ENCODE data around the gene MAL. TPM values are rescaled to one million over a fixed set of nuclear protein-coding genes. Genes with fewer than 3 reads are reported as not detected.

The MAL gene
- total RNA-seq, 1 donor from 2014 or later: 21.2 TPM

DNA sequence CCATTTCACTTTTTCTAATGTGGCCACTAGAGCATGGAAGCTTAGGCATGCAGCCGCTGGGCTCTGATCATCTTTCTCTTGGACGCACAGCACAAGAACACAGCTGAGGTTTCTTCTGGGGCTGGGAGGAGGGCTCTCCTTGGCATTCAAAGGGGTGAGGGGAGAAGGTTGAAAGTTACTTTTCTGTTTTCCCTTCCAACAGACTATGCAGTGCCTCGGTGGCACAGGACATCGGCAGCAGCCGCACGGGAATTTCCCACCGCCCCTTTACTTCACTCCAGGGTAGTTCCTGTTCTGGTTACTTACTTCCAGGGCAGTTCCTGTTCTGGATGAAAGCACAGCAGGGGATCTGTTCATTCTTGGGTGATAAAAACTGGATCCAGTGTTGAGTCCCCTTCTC is 18.9 kb upstream of the MAL start:
- DNase-seq (no peak), ATAC-seq (no peak)
- Histone ChIP-seq H3K36me3 (no peaks in the 10 kb centered on the region), H3K4me3 (no peak overlapping the region), H3K27me3 (no peaks in the 10 kb centered on the region), H3K4me1 (no peaks in the 10 kb centered on the region), H3K9me3 (no peaks in the 10 kb centered on the region), H3K27ac (no peak overlapping the region)
- intact Hi-C loops (cut with DNase I): no loop called here
- TF ChIP-seq, protein P1, sequence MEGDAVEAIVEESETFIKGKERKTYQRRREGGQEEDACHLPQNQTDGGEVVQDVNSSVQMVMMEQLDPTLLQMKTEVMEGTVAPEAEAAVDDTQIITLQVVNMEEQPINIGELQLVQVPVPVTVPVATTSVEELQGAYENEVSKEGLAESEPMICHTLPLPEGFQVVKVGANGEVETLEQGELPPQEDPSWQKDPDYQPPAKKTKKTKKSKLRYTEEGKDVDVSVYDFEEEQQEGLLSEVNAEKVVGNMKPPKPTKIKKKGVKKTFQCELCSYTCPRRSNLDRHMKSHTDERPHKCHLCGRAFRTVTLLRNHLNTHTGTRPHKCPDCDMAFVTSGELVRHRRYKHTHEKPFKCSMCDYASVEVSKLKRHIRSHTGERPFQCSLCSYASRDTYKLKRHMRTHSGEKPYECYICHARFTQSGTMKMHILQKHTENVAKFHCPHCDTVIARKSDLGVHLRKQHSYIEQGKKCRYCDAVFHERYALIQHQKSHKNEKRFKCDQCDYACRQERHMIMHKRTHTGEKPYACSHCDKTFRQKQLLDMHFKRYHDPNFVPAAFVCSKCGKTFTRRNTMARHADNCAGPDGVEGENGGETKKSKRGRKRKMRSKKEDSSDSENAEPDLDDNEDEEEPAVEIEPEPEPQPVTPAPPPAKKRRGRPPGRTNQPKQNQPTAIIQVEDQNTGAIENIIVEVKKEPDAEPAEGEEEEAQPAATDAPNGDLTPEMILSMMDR (IDR thresholded peaks at IDR 0.05): no peak

GRCh38 chr2:95007031-95007609 is 18.4 kb upstream of the MAL start:
- H3K27ac ChIP-seq: no peak overlapping the region
- H3K36me3 ChIP-seq: no peaks in the 10 kb centered on the region
- intact Hi-C loops (cut with DNase I): no loop called here
- no peak overlapping the region for H3K4me3 ChIP-seq
- DNase-seq (peak; percentile 44), ATAC-seq (peak; percentile 15)
- no peaks in the 10 kb centered on the region for H3K9me3 ChIP-seq
- no peaks in the 10 kb centered on the region for H3K4me1 ChIP-seq
- TF ChIP-seq, protein P1 (IDR thresholded peaks at IDR 0.05): no peak
- H3K27me3 ChIP-seq: peaks cover 2% of the 10 kb centered on the region

DNA sequence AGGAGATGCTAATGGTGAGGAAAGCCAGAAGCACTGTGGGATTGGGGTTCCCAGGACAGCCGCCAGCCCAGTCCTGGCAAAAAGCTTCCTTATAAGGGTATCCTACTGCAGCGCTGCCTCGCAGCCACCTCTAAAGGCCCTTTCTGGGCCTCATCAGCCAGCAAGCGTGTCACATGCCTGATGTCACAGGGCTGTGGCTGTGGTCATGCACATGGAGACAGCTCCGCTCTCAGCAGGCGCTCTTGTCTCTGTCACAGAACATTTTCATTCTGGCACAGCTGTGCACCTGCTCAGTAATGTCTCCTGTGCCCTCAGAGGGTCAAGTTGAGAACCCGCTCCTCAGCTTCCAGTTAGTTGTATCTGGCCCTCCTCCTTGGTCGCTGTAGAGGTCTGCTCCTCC is 17.7 kb upstream of the MAL start:
- Histone ChIP-seq H3K27me3 (peaks cover 2% of the 10 kb centered on the region), H3K27ac (no peak overlapping the region), H3K4me1 (no peaks in the 10 kb centered on the region), H3K4me3 (no peak overlapping the region), H3K36me3 (no peaks in the 10 kb centered on the region), H3K9me3 (no peaks in the 10 kb centered on the region)
- TF ChIP-seq, protein P1 (IDR thresholded peaks at IDR 0.05): no peak
- intact Hi-C loops (cut with DNase I): no loop called here
- DNase-seq (peak; percentile 49), ATAC-seq (no peak)

GRCh38 chr2:95008306-95008705 is 17.2 kb upstream of the MAL start:
- TF ChIP-seq, protein P1 (IDR thresholded peaks at IDR 0.05): no peak
- no peak overlapping the region for H3K4me3 ChIP-seq
- no peaks in the 10 kb centered on the region for H3K4me1 ChIP-seq
- no peak for DNase-seq
- ATAC-seq: no peak
- peaks cover 2% of the 10 kb centered on the region for H3K27me3 ChIP-seq
- no peaks in the 10 kb centered on the region for H3K9me3 ChIP-seq
- intact Hi-C loops (cut with DNase I): no loop called here
- H3K27ac ChIP-seq: no peak overlapping the region
- no peaks in the 10 kb centered on the region for H3K36me3 ChIP-seq

- H3K4me3 ChIP-seq: no peak overlapping the region
- no peaks in the 10 kb centered on the region for H3K36me3 ChIP-seq
- TF ChIP-seq, protein P1 (IDR thresholded peaks at IDR 0.05): no peak
- ATAC-seq (no peak), DNase-seq (no peak)
- H3K27me3 ChIP-seq: peaks cover 2% of the 10 kb centered on the region
- no peaks in the 10 kb centered on the region for H3K4me1 ChIP-seq
- H3K27ac ChIP-seq: no peak overlapping the region
- H3K9me3 ChIP-seq: no peaks in the 10 kb centered on the region
- intact Hi-C loops (cut with DNase I): no loop called here
Observed at GRCh38 chr2:95008996-95009395, 16.5 kb upstream of the MAL start.

DNA sequence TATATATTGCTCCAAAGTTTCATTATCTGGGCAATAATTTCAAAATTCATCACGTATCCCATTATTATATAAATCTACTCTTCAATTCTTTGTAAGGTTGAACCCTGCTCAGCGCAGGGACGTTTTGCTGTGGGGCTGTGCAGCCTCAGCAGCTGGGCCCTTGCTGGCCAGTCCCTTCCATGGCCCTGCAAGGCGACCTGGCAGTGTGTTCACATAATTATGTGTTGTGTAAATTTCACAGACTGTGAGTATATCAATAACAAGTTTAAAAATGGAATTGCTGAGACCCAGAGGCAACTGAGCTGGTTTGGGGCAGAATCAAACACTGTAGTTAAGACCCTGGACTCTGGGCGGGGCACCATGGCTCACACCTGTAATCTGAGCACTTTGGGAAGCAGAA is 16.1 kb upstream of the MAL start:
- no peaks in the 10 kb centered on the region for H3K36me3 ChIP-seq
- TF ChIP-seq, protein P1 (IDR thresholded peaks at IDR 0.05): no peak
- intact Hi-C loops (cut with DNase I): no loop called here
- no peak overlapping the region for H3K27ac ChIP-seq
- H3K9me3 ChIP-seq: no peaks in the 10 kb centered on the region
- ATAC-seq (no peak), DNase-seq (peak; percentile 40)
- H3K27me3 ChIP-seq: peaks cover 2% of the 10 kb centered on the region
- no peaks in the 10 kb centered on the region for H3K4me1 ChIP-seq
- no peak overlapping the region for H3K4me3 ChIP-seq
